ENCODE measurements around the gene UNC5A. TPM values are rescaled to one million over a fixed set of nuclear protein-coding genes. Genes with fewer than 3 reads are reported as not detected.

Gene UNC5A
- total and polyA plus RNA-seq, 3 experiments from 2014 or later, result not detected

DNA sequence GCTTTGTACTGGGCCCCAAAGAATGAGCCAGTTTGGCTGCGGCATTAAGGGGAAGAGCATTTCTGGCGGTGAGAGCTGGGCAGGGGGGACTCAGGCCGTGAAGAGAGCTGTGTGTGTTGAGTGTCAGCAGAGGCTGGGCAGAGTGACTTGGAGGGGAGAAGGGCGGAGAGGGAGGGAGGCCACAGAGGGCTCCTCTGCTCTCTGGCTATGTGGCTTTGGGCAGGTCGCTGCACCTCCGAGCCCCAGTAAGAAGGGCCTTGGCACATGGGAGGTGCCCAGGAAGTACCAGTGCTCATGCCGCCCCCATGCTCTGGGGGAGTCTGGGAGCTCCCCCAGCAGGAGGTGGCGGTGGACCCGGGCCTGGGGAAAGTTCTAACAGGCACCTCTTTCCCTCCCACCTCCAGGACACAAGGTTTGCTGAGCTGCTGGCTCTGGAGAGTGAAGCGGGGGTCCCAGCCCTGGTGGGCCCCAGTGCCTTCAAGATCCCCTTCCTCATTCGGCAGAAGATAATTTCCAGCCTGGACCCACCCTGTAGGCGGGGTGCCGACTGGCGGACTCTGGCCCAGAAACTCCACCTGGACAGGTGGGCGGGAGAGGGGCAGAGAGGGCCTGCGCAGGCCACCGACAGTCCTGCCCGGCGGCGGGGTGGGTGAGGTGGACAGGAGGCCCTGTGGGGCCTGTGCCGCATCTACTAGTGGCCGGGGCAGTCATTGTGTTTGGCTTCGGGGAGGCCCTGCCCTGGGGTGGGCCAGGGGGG lies 68.7 kb downstream of the UNC5A start:
- no peaks in the 10 kb centered on the region for H3K9me3 ChIP-seq (ENCODE audit: low read length)
- CTCF ChIA-PET, result no interaction called here

DNA sequence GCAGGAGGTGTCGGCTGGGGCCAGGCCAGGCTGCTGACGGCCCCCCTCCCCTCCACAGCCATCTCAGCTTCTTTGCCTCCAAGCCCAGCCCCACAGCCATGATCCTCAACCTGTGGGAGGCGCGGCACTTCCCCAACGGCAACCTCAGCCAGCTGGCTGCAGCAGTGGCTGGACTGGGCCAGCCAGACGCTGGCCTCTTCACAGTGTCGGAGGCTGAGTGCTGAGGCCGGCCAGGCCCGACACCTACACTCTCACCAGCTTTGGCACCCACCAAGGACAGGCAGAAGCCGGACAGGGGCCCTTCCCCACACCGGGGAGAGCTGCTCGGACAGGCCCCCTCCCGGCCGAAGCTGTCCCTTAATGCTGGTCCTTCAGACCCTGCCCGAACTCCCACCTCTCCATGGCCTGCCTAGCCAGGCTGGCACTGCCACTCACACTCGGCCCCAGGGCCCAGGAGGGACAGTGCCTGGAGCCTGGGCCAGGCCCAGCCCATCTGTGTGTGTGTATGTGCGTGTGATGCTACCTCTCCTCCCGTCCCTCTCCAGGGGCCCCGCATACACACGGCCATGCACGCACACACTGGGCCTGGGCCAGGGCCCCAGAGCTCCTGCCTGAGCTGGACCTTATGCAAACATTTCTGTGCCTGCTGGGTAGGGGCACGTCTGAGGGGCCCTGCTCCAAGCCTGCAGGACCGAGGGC lies 69.5 kb downstream of the UNC5A start:
- Mint-ChIP-seq H3K4me1 (peaks cover 14 to 17% (median 16%) of the 10 kb centered on the region in 3 donors), H3K27me3 (peaks cover 21 to 46% of the 10 kb centered on the region in 2 donors), H3K9me3 (no peaks in the 10 kb centered on the region), H3K36me3 (no peaks in the 10 kb centered on the region), H3K27ac (no peak overlapping the region), H3K4me3 (no peak overlapping the region)
- H3K4me3 ChIP-seq (ENCODE audit: low read length), result no peak overlapping the region
- POLR2A ChIA-PET, result no interaction called here
- no peak overlapping the region for H3K27ac ChIP-seq (ENCODE audit: low read depth, low read length)
- no peaks in the 10 kb centered on the region for H3K9me3 ChIP-seq (ENCODE audit: low read length)
- peak in 1 of 5 donors; percentile 38 for DNase-seq
- no peaks in the 10 kb centered on the region for H3K36me3 ChIP-seq (ENCODE audit: insufficient read depth, low read length)
- H3K27me3 ChIP-seq (ENCODE audit: insufficient read depth, low read length, poor library complexity, severe bottlenecking), result no peaks in the 10 kb centered on the region
- CTCF ChIA-PET, result no interaction called here
- no peaks in the 10 kb centered on the region for H3K4me1 ChIP-seq (ENCODE audit: insufficient read depth, low read length)

More for the DNA sequence above, 68.7 kb downstream of the UNC5A start:
- H3K36me3 Mint-ChIP-seq, result no peaks in the 10 kb centered on the region
- H3K36me3 ChIP-seq (ENCODE audit: insufficient read depth, low read length), result no peaks in the 10 kb centered on the region
- H3K4me3 ChIP-seq (ENCODE audit: low read length), result no peak overlapping the region
- H3K4me1 Mint-ChIP-seq, result peaks cover 13 to 17% (median 16%) of the 10 kb centered on the region in 3 donors
- peaks cover 24 to 46% of the 10 kb centered on the region in 2 donors for H3K27me3 Mint-ChIP-seq
- no peaks in the 10 kb centered on the region for H3K4me1 ChIP-seq (ENCODE audit: insufficient read depth, low read length)
- H3K27ac Mint-ChIP-seq, result no peak overlapping the region
- DNase-seq, result no peak
- H3K27ac ChIP-seq (ENCODE audit: low read depth, low read length), result no peak overlapping the region
- peak overlapping the region in 1 of 7 donors; percentile 39 for H3K4me3 Mint-ChIP-seq
- no peaks in the 10 kb centered on the region for H3K27me3 ChIP-seq (ENCODE audit: insufficient read depth, low read length, poor library complexity, severe bottlenecking)
- POLR2A ChIA-PET, result no interaction called here
- H3K9me3 Mint-ChIP-seq, result no peaks in the 10 kb centered on the region

GRCh38 chr5:176880366-176881020 lies 70.1 kb downstream of the UNC5A start:
- CTCF ChIA-PET, result no interaction called here
- Histone ChIP-seq H3K9me3 (ENCODE audit: low read length) (no peaks in the 10 kb centered on the region), H3K27me3 (ENCODE audit: insufficient read depth, low read length, poor library complexity, severe bottlenecking) (no peaks in the 10 kb centered on the region), H3K36me3 (ENCODE audit: insufficient read depth, low read length) (no peaks in the 10 kb centered on the region), H3K4me1 (ENCODE audit: insufficient read depth, low read length) (no peaks in the 10 kb centered on the region), H3K4me3 (ENCODE audit: low read length) (no peak overlapping the region), H3K27ac (ENCODE audit: low read depth, low read length) (no peak overlapping the region)
- Mint-ChIP-seq H3K27ac (no peak overlapping the region), H3K4me3 (no peak overlapping the region), H3K4me1 (peaks cover 10 to 12% (median 10%) of the 10 kb centered on the region in 3 donors), H3K36me3 (no peaks in the 10 kb centered on the region), H3K27me3 (peaks cover 14 to 40% of the 10 kb centered on the region in 2 donors), H3K9me3 (no peaks in the 10 kb centered on the region)
- peak in 1 of 5 donors; percentile 43 for DNase-seq
- POLR2A ChIA-PET, result no interaction called here

- no peak overlapping the region for H3K27ac ChIP-seq (ENCODE audit: low read depth, low read length)
- H3K4me3 ChIP-seq (ENCODE audit: low read length), result no peak overlapping the region
- DNase-seq, result peak in 1 of 5 donors; percentile 40
- POLR2A ChIA-PET, result no interaction called here
- Mint-ChIP-seq H3K27me3 (peaks cover 7 to 33% of the 10 kb centered on the region in 2 donors), H3K9me3 (no peaks in the 10 kb centered on the region), H3K4me1 (peaks cover 3 to 5% (median 4%) of the 10 kb centered on the region in 3 donors), H3K27ac (no peak overlapping the region), H3K36me3 (no peaks in the 10 kb centered on the region), H3K4me3 (no peak overlapping the region)
- no peaks in the 10 kb centered on the region for H3K9me3 ChIP-seq (ENCODE audit: low read length)
- CTCF ChIA-PET, result no interaction called here
- H3K4me1 ChIP-seq (ENCODE audit: insufficient read depth, low read length), result no peaks in the 10 kb centered on the region
- no peaks in the 10 kb centered on the region for H3K36me3 ChIP-seq (ENCODE audit: insufficient read depth, low read length)
- no peaks in the 10 kb centered on the region for H3K27me3 ChIP-seq (ENCODE audit: insufficient read depth, low read length, poor library complexity, severe bottlenecking)
Observed at GRCh38 chr5:176881021-176881749, 70.8 kb downstream of the UNC5A start.

DNA sequence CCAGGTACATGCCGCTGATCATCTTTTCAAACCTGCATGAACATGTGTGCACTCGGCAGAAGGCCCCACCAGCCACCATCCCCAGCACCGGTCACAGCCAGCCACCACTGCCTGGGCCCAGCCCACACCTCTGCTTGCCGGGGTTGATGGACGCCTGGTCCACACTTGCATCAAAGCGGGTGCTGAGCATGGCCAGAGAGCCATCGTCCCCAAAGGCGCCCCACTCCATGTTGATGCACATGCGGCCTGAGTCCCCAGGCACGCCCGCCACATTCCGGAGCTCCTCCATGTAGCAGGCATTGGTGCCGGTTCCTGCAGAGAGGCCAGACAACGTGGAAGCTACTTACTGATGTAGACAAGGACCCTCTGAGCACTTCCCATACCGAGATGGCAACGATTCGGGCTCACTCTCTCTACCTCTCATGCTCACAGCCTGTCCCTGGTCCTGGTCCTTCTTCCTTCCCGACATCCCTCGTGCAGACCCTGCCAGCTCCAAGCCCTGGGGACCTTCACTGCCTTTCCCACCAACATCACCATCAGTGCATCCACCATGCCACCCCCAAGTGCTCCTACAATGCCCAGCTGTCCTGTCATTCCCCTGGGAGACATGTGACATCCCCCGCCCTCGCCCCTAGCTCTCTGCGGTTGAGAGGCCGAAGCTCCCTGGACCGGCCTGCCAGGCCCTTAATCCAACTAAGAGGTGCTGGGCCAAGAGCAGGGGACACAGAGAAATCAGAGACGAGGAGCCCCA lies 71.6 kb downstream of the UNC5A start:
- Mint-ChIP-seq H3K9me3 (no peaks in the 10 kb centered on the region), H3K4me1 (peaks cover 0 to 2% (median 0%) of the 10 kb centered on the region in 3 donors), H3K4me3 (no peak overlapping the region), H3K27me3 (peaks cover 3 to 28% of the 10 kb centered on the region in 2 donors), H3K36me3 (no peaks in the 10 kb centered on the region), H3K27ac (no peak overlapping the region)
- H3K27me3 ChIP-seq (ENCODE audit: insufficient read depth, low read length, poor library complexity, severe bottlenecking), result no peaks in the 10 kb centered on the region
- ChIA-PET POLR2A (no interaction called here), CTCF (no interaction called here)
- DNase-seq, result peak in 1 of 5 donors; percentile 37
- no peaks in the 10 kb centered on the region for H3K36me3 ChIP-seq (ENCODE audit: insufficient read depth, low read length)
- no peak overlapping the region for H3K4me3 ChIP-seq (ENCODE audit: low read length)
- no peaks in the 10 kb centered on the region for H3K4me1 ChIP-seq (ENCODE audit: insufficient read depth, low read length)
- no peak overlapping the region for H3K27ac ChIP-seq (ENCODE audit: low read depth, low read length)
- no peaks in the 10 kb centered on the region for H3K9me3 ChIP-seq (ENCODE audit: low read length)

DNA sequence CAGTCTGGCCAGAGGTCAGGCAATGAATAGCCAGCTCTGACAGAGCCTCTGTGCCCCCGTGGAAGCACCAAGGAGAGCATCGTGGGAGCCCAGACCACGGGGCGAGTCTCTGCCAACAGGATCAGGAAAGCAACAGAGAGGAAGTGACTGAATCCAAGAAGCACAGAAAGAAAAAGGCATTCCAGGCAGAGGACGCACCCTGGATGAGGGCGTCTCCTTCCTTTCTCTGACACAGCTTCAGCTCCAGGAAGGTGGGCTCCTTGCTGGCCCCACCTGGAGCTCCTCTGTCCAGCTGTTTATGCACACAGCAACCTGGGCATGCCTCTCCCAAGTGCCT lies 72.2 kb downstream of the UNC5A start:
- Histone ChIP-seq H3K9me3 (ENCODE audit: low read length) (no peaks in the 10 kb centered on the region), H3K27ac (ENCODE audit: low read depth, low read length) (no peak overlapping the region), H3K4me1 (ENCODE audit: insufficient read depth, low read length) (no peaks in the 10 kb centered on the region), H3K36me3 (ENCODE audit: insufficient read depth, low read length) (no peaks in the 10 kb centered on the region), H3K27me3 (ENCODE audit: insufficient read depth, low read length, poor library complexity, severe bottlenecking) (no peaks in the 10 kb centered on the region), H3K4me3 (ENCODE audit: low read length) (no peak overlapping the region)
- DNase-seq, result no peak
- CTCF ChIA-PET, result no interaction called here
- Mint-ChIP-seq H3K4me1 (peaks cover 0 to 2% (median 0%) of the 10 kb centered on the region in 3 donors), H3K36me3 (no peaks in the 10 kb centered on the region), H3K27me3 (peaks cover 3 to 28% of the 10 kb centered on the region in 2 donors), H3K9me3 (no peaks in the 10 kb centered on the region), H3K27ac (no peak overlapping the region), H3K4me3 (no peak overlapping the region)
- POLR2A ChIA-PET, result no interaction called here

- no peaks in the 10 kb centered on the region for H3K4me1 ChIP-seq (ENCODE audit: insufficient read depth, low read length)
- Mint-ChIP-seq H3K4me3 (no peak overlapping the region), H3K9me3 (no peaks in the 10 kb centered on the region), H3K36me3 (no peaks in the 10 kb centered on the region), H3K4me1 (peaks cover 0 to 2% (median 0%) of the 10 kb centered on the region in 3 donors), H3K27me3 (peaks cover 1 to 19% of the 10 kb centered on the region in 2 donors), H3K27ac (no peak overlapping the region)
- DNase-seq, result no peak
- H3K36me3 ChIP-seq (ENCODE audit: insufficient read depth, low read length), result no peaks in the 10 kb centered on the region
- H3K9me3 ChIP-seq (ENCODE audit: low read length), result no peaks in the 10 kb centered on the region
- ChIA-PET CTCF (no interaction called here), POLR2A (no interaction called here)
- H3K4me3 ChIP-seq (ENCODE audit: low read length), result no peak overlapping the region
- no peaks in the 10 kb centered on the region for H3K27me3 ChIP-seq (ENCODE audit: insufficient read depth, low read length, poor library complexity, severe bottlenecking)
- no peak overlapping the region for H3K27ac ChIP-seq (ENCODE audit: low read depth, low read length)
Observed at GRCh38 chr5:176883700-176884570, 73.6 kb downstream of the UNC5A start.

All from CD8-positive, alpha-beta memory T cell (primary cell).